ENCODE results near the gene POR.

POR gene

DNA sequence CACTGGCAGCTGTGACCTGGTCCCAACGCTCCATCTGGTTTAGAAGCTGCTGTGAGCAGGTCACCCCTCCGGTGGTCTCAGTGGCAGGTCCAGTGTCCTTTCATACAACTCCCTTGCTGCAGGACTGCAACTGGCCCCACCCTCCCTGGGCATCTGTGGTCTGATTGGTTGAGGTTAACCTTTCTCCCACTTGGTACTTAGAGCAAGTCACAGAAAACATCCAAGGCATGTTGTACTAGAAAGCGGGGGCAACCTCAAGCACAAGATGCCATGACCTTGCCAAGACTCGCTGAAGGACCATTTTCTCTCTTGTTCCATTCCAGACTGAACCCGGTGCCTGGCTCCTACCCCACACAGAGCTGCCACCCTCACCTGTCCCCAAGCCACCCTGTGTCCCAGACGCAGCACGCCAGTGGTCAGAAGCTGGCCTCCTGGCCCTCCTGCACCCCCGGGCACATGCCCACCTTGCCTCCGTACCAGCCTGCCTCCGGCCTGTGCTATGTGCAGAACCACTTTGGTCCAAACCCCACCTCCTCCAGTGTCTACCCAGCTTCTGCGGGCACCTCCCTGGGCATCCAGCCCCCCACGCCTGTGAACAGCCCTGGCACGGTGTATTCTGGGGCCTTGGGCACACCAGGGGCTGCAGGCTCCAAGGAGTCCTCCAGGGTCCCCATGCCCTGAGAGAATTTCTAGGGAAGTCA lies 27.1 kb upstream of the POR start:
- Histone ChIP-seq H3K4me1 (ENCODE audit: insufficient read depth, low read length, poor library complexity, severe bottlenecking) (peaks cover 6% of the 10 kb centered on the region), H3K9me2 (replicated peaks; ENCODE audit: low read depth, low read length) (no peaks in the 10 kb centered on the region), H2AFZ (ENCODE audit: low read length) (no peak overlapping the region), H3K27me3 (ENCODE audit: insufficient read depth, low read length, poor library complexity, severe bottlenecking) (no peaks in the 10 kb centered on the region), H3K4me3 (ENCODE audit: low read length, poor library complexity, severe bottlenecking) (no peak overlapping the region), H3K4me2 (ENCODE audit: low read depth, low read length, poor library complexity, severe bottlenecking) (no peak overlapping the region), H3K9ac (ENCODE audit: low read depth, low read length, poor library complexity, severe bottlenecking) (no peak overlapping the region), H4K20me1 (ENCODE audit: insufficient read depth, low read length, poor library complexity, severe bottlenecking) (no peaks in the 10 kb centered on the region), H3K79me2 (ENCODE audit: insufficient read depth, low read length) (no peaks in the 10 kb centered on the region), H3F3A (ENCODE audit: low read depth) (no peaks in the 10 kb centered on the region), H3K9me3 (ENCODE audit: insufficient read depth, low read depth, low read length) (no peaks in the 10 kb centered on the region), H3K36me3 (ENCODE audit: insufficient read depth, low read length) (0 out of 2 replicates have a peak, but pooled peaks cover 3% of the 10 kb centered on the region)
- TF ChIP-seq, protein P1, sequence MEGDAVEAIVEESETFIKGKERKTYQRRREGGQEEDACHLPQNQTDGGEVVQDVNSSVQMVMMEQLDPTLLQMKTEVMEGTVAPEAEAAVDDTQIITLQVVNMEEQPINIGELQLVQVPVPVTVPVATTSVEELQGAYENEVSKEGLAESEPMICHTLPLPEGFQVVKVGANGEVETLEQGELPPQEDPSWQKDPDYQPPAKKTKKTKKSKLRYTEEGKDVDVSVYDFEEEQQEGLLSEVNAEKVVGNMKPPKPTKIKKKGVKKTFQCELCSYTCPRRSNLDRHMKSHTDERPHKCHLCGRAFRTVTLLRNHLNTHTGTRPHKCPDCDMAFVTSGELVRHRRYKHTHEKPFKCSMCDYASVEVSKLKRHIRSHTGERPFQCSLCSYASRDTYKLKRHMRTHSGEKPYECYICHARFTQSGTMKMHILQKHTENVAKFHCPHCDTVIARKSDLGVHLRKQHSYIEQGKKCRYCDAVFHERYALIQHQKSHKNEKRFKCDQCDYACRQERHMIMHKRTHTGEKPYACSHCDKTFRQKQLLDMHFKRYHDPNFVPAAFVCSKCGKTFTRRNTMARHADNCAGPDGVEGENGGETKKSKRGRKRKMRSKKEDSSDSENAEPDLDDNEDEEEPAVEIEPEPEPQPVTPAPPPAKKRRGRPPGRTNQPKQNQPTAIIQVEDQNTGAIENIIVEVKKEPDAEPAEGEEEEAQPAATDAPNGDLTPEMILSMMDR (conservative IDR thresholded peaks at IDR 0.05; ENCODE audit: low read length) = no peak
- TF ChIP-seq EZH2phosphoT487 (IDR thresholded peaks at IDR 0.05; ENCODE audit: borderline replicate concordance) = no peak

DNA sequence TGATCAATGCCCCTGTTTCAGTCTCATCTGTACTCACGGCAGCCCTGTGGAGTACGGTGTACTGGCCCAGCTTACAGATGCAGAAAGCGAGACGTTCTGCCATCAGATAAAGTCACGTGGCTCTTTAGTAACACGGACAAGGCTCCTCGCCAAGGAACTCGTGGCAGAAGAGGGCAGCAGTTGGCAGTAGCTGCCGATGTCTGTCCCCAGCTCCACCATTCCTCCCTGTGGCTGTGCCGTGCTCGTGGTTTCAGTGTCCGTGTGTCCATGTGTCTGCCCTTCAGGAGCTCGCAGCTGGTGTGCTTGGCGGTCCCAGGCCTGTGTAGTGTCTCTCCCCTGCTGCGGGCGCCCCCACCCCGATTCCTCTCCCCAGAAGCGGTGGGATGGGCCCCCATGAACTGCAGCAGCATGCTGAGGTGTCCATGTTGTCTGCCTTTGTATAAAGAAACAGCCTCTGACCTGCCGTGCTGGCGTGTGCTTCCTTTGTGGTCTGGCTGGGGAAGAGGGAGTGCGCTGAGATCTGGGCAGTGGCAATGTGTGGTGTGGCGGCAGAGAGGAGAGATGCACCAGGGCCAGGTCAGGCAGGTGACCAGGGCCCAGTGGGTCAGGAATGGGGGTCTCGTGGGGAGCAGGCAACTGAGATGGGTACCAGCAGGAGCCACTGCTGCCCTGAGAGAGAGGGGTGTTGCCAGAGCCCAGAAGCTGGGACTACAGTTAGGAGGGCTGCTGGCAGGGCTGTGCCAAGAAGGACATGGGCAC lies 26.3 kb upstream of the POR start:
- no peaks in the 10 kb centered on the region for H4K20me1 ChIP-seq (ENCODE audit: insufficient read depth, low read length, poor library complexity, severe bottlenecking)
- no peaks in the 10 kb centered on the region for H3F3A ChIP-seq (ENCODE audit: low read depth)
- no peaks in the 10 kb centered on the region for H3K9me2 ChIP-seq (replicated peaks; ENCODE audit: low read depth, low read length)
- TF ChIP-seq, protein P1 (conservative IDR thresholded peaks at IDR 0.05; ENCODE audit: low read length) = no peak
- no peak for TF ChIP-seq EZH2phosphoT487 (IDR thresholded peaks at IDR 0.05; ENCODE audit: borderline replicate concordance)
- no peaks in the 10 kb centered on the region for H3K9me3 ChIP-seq (ENCODE audit: insufficient read depth, low read depth, low read length)
- H3K36me3 ChIP-seq (ENCODE audit: insufficient read depth, low read length) = 0 out of 2 replicates have a peak, but pooled peaks cover 3% of the 10 kb centered on the region
- H3K4me1 ChIP-seq (ENCODE audit: insufficient read depth, low read length, poor library complexity, severe bottlenecking) = peaks cover 6% of the 10 kb centered on the region
- H3K4me2 ChIP-seq (ENCODE audit: low read depth, low read length, poor library complexity, severe bottlenecking) = no peak overlapping the region
- no peak overlapping the region for H2AFZ ChIP-seq (ENCODE audit: low read length)
- no peak overlapping the region for H3K9ac ChIP-seq (ENCODE audit: low read depth, low read length, poor library complexity, severe bottlenecking)
- H3K4me3 ChIP-seq (ENCODE audit: low read length, poor library complexity, severe bottlenecking) = no peak overlapping the region
- no peaks in the 10 kb centered on the region for H3K27me3 ChIP-seq (ENCODE audit: insufficient read depth, low read length, poor library complexity, severe bottlenecking)
- no peaks in the 10 kb centered on the region for H3K79me2 ChIP-seq (ENCODE audit: insufficient read depth, low read length)

DNA sequence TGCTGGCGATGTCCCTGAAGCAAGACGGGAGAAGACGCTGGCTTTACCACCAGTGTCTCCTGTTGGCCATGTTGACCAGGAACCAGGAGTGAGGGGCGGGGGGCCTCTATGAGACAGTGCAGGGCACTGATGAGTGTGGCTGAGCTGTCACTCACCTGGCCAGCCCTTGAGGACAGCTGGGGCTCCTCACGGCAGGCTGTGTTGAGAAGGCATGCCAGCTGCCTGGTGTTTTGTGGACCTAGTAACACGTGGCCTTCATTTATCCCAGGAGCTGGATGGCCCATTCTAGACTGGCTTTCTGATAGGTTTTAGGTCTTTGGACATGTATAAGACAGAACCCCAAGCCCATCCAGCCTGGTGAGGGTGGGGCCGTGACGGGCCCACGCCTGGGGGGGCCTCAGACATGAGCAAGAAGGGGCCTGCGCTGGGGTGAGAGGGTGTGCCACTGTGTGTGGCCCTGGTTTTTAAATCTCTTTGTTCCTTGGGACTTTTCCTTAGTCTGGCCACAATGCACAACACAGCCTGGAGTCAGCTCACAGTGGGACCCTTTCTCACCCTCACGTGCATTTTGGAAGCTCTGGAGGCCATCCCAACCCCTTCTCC lies 25.6 kb upstream of the POR start:
- TF ChIP-seq, protein P1 (conservative IDR thresholded peaks at IDR 0.05; ENCODE audit: low read length) = no peak
- no peak for TF ChIP-seq EZH2phosphoT487 (IDR thresholded peaks at IDR 0.05; ENCODE audit: borderline replicate concordance)
- H3K36me3 ChIP-seq (ENCODE audit: insufficient read depth, low read length) = 0 out of 2 replicates have a peak, but pooled peaks cover 3% of the 10 kb centered on the region
- H3K9me3 ChIP-seq (ENCODE audit: insufficient read depth, low read depth, low read length) = no peaks in the 10 kb centered on the region
- no peaks in the 10 kb centered on the region for H4K20me1 ChIP-seq (ENCODE audit: insufficient read depth, low read length, poor library complexity, severe bottlenecking)
- no peaks in the 10 kb centered on the region for H3K9me2 ChIP-seq (replicated peaks; ENCODE audit: low read depth, low read length)
- H3K4me2 ChIP-seq (ENCODE audit: low read depth, low read length, poor library complexity, severe bottlenecking) = no peak overlapping the region
- H3K4me3 ChIP-seq (ENCODE audit: low read length, poor library complexity, severe bottlenecking) = no peak overlapping the region
- H3K4me1 ChIP-seq (ENCODE audit: insufficient read depth, low read length, poor library complexity, severe bottlenecking) = peaks cover 6% of the 10 kb centered on the region
- H3K27me3 ChIP-seq (ENCODE audit: insufficient read depth, low read length, poor library complexity, severe bottlenecking) = no peaks in the 10 kb centered on the region
- no peak overlapping the region for H2AFZ ChIP-seq (ENCODE audit: low read length)
- no peaks in the 10 kb centered on the region for H3K79me2 ChIP-seq (ENCODE audit: insufficient read depth, low read length)
- no peak overlapping the region for H3K9ac ChIP-seq (ENCODE audit: low read depth, low read length, poor library complexity, severe bottlenecking)
- no peaks in the 10 kb centered on the region for H3F3A ChIP-seq (ENCODE audit: low read depth)

All from Loucy (cell line).